ENCODE data around the gene SH3GL1.
A peak's percentile ranks its signal among the peaks of the same experiment; 100 is the strongest.

Gene SH3GL1

GRCh38 chr19:4396949-4397783 is 3.2 kb downstream of the SH3GL1 start:
- DNase-seq = no peak

DNA sequence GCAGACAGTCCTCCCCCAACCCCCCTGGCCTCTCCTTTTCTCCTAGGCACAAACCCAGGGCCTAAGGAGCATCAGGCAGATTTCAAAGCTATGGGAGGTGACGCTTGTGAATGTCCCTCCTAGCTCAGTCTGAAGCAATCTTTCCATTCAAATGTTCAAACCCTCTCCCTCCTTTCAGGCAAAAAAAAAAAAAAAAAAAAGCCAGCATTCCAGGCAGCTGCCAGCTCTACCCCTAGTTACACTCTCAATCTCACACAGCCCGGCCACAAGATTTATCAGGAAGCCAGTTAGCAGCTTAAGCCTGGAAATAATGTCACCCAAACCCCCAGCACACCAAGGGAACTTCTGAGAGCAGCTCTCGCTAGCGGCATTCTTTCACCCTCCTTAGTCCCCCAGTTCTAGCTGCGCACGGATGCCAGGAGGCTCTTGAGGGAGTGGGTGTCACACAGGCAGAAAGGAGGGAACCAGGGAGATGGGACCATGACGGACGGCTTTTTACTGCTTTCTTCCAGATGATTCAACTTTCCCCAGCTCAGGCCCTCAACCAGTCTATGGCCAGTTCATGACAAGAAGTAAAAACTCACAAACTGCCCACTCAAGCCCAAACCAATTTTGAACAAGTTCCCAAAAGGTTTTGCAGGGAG is 6.3 kb downstream of the SH3GL1 start:
- no peak for DNase-seq

DNA sequence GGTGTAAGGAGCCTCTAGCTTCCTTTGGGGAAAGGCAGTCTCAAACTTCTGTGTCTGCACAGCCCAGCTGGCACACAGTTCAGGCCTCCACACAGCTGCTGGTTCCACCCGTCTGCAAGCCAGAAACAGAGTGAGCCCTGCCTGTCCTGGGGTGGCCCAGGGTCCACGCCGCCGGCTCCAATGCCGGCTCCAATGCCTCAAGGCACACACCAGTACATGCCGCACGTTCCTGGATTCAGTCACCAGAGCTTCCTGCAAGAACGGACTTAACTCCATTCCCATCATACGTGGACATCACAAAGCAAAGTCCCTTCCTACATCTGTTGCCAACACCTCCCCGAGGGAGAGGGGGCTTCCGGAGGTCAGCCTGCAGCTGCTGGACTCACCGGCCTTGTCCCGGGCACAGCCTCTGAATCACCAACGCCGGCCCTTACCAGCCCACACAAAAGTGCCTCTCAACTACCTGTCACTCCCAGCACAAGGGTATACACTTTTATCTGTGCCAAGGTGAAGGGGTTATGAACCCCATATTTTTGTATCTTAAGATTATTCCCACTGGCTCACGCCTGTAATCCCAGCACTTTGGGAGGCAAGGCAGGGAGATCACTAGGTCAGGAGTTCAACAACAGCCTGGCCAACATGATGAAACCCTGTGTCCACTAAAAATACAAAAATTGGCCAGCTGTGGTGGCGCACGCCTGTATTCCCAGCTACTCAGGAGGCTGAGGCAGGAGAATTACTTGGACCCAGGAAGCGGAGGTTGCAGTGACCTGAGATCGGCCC is 8.5 kb downstream of the SH3GL1 start:
- no peak for DNase-seq

GRCh38 chr19:4391306-4391693 is 9.0 kb downstream of the SH3GL1 start:
- DNase-seq = no peak

DNA sequence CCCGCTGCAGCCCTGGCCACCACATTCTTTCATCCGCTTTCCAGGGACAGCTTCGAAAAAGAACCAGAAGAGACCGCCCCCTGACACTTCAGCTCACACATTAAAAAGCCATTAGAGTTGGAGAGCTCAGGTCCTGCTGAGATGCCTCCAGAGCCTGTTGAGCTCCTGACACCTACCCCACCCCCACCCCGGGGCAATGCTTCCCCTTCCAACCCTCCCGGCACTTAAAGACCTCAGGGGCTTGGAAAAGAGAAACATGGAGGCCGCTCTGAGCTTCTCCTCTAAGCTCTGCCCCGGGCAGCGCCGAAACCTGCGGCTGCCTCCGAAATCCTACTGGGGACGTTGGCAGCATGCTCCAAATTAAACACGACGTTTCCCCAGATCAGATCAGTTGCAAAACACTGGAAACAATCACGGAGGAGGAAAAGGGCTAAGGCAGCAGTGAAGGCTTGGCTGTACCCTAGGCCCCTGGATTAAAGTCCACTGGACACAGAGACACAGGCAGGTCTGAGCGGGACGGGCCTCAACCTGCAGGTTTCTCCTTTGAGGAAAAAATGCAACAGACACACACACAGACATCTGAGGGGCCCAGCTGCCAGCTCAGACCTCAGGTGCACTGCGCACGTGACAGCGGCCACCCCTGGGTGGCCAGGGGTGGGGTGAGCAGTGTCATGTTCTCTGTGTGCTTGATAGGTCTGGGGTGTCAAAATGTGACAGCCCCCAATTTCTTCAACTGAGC is 9.6 kb downstream of the SH3GL1 start:
- no peak for DNase-seq

GRCh38 chr19:4390017-4390566 is 10.3 kb downstream of the SH3GL1 start:
- no peak for DNase-seq

- no peak for DNase-seq
Observed at GRCh38 chr19:4389511-4390016, 10.8 kb downstream of the SH3GL1 start.

GRCh38 chr19:4389064-4389375 is 11.3 kb downstream of the SH3GL1 start:
- DNase-seq = no peak

DNA sequence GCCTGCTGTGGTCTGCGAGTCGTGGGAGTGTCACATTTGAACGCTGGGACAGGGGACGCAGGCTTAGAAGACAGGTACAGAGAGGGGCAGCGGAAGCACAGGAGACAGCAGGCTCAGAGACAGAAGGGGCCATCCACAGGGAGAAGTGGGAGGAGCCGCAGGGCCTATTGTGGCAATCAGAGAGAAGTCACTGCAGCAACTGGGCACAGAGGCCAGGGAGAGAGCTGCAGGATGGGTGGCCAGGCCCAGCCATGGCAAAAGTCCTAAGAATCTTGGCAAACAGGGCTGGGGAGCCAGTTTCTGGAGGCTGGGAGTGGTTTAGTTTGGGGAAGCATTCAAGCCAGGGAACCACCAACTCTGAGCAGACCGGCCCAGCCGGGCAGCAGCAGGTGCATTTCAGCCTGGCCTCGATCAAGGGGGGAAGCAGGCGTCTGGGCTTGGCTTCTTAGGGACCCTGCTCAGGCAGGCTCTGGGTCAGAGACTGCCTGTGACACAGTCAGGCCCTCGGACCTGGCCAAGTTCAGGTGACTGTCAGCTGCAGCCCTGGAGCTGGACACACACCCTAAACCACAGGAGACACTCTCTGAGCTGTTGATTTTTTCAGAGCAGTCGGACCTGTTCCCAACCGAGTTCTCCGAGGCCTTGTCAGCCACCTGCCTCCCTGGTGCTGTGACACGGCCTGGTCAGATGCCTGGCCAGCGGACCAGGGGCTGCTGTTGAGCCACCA is 11.8 kb downstream of the SH3GL1 start:
- no peak for DNase-seq

DNA sequence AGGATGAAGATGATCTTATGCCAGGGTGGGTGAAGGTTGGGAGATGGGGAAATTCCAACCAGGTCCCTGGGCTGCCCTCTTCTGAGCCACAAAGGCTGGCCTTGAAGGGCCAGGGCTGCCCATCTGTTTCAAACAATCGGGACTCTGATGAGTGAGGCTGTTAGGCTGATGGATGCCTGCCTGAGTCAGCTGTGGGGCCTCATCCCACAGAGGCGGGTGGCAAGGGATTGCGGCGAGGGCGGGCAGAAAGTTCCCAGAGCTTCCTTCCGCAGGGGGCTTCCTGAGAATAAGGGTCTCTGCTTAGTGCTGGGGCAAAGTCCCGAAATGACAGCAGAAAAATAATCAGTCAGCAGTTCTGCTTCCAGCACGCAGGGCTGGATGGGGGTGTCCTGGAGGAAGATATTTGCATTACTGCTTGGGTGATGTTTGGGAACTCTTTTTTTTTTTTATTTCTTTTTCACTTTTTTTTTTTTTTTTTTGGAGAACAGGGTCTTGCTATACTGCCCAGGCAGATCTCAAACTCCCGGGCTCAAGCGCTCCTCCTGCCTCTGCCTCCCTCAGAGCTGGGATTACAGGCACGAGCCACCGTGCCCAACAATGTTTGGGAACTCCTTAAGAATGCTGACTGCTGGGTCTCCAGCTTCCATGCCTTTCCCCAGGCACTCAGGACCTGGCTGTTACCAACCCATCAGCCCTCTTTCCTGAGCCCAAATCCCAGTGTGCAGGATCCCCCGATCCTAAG is 14.1 kb downstream of the SH3GL1 start:
- DNase-seq = no peak

DNA sequence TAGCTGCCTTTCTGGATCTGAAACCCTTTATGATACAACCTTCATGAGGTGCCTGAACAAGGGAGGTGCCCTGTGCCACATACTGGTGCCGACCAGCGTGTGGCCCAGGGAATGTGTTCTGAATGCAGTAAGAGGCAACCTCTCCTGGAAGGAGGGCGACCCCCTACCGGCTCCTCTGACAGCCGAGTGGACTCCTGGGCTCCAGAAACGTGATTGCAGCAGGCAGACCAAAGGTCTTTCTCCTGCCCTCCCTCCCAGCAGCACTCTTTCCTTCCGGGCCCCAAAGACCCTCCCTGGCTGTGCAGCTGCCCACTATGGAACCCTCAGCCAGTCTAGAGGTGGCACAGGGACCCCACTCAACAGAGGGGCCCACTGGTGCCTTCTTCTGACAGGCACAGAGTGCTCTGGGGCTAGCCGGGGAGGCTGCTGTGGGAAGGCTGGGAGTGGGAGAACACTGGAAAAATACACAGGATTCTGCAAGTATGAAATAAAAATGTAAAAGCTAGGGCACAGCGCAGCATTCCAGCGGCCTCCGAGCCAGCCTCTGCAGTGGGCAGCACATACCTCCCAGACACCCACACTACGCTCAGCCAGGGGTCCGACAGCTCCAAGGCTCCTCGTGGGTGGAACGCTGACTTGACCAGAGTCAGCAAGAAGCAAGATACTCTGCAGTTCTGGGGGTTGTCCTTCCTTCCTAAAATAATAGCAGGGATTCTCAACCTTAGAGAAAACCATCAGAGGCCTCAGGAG is 14.9 kb downstream of the SH3GL1 start:
- no peak for DNase-seq

- DNase-seq = peak; percentile 66
Observed at GRCh38 chr19:4380254-4380727, 20.1 kb downstream of the SH3GL1 start.

- peak; percentile 28 for DNase-seq
Observed at GRCh38 chr19:4379383-4380253, 20.7 kb downstream of the SH3GL1 start.

DNA sequence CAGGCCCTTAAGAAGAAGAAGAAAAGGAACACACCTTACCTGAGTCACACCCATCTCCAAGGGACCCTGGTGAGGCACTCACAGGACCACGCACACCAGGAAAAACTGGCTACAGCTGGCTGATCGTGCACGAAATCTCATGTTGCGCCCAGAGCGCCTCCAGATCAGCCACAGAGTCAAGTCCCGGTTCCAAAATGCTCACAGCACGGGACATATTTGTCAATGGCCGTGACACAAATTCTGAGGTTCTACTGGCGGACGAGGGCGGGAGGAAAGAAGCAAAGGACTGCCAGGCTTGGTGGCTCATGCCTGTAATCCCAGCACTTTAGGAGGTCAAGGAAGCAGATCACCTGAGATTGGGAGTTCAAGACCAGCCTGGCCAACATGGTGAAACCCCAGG is 21.5 kb downstream of the SH3GL1 start:
- no peak for DNase-seq

- no peak for DNase-seq
Observed at GRCh38 chr19:4376991-4377781, 23.2 kb downstream of the SH3GL1 start.

DNA sequence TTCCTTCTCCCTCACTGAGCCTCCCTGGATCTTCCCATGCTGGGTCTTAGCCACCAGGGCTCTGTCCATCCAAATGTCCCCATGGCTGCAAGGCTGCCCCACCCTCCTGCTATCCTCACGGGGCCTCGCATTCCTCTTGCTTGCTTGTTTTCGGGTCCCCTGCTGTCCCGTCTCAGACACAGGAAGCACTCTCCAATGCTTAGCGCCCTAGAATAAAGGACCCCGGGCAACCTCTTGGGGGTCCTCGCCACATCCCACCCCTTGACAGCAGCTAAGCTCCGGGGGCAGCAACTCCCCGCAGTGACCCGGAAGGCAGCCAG is 23.7 kb downstream of the SH3GL1 start:
- no peak for DNase-seq

- DNase-seq = no peak
Observed at GRCh38 chr19:4376028-4376670, 24.2 kb downstream of the SH3GL1 start.
